Measurements from ENCODE around the gene PLA2G6. TPM values are rescaled to one million over a fixed set of nuclear protein-coding genes. Genes with fewer than 3 reads are reported as not detected.
A peak's percentile ranks its signal among the peaks of the same experiment; 100 is the strongest.

The PLA2G6 gene
- total and polyA plus RNA-seq, 2 of the 13 experiments (the other 11 are each of a cell fraction or from before 2014, with no cell fraction given): 4.8 to 11.5 TPM

DNA sequence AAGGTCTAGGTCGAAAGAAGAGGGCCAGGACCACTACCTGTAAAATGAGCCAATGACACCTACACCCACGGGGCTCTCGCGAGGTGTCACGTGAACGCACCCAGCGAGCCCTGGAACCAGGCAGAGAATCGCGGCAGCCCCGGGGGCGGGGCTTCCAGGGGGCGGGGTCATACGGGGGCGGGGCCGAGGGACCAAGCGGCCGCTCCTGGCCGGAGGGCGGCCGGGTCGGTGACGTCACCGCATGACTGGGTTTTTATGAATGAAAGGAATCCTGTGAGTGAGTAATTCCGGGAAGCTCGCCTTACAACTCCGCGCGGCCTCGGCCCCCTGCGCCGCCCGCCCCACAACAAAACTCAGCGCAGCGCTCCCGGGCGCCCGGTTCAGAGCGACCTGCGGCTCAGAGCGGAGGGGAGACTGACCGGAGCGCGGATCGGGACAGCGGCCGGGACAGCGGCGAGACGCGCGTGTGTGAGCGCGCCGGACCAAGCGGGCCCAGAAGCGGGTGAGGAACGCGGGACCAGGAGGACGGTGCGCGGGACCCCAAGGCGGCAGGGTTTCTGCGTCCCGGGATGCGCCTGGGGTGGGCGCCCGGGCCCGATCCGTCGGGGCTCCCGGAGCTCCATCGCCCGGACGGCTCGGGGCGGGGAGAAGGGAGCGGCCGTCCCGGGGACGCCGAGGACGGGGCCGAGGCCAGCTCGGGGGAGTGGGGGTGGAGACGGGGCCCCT lies 20.2 kb upstream of the PLA2G6 start, which contains the start of gene MAFF (continued):
- TF ChIP-seq ZSCAN21 (CRISPR knock-in tag; IDR thresholded peaks at IDR 0.05; ENCODE audit: borderline replicate concordance) (no peak), NCOR1 (IDR thresholded peaks at IDR 0.05; ENCODE audit: borderline replicate concordance, low read length) (no peak), RARA (CRISPR knock-in tag; IDR thresholded peaks at IDR 0.05) (no peak), ZNF10 (CRISPR knock-in tag; IDR thresholded peaks at IDR 0.05; ENCODE audit: borderline replicate concordance, low read depth) (no peak), ZNF879 (CRISPR knock-in tag; IDR thresholded peaks at IDR 0.05) (no peak; the same call in 1 of the 2 replicates), SMYD3 (CRISPR knock-in tag; IDR thresholded peaks at IDR 0.05) (no peak), MAFF (IDR thresholded peaks at IDR 0.05; ENCODE audit: low read depth, low read length) (no peak), E2F2 (CRISPR knock-in tag; IDR thresholded peaks at IDR 0.05; ENCODE audit: borderline replicate concordance) (0 out of 2 replicates have a peak, but pooled peaks have one; percentile 71), SRSF1 (optimal IDR thresholded peaks at IDR 0.05; ENCODE audit: low read depth, low read length) (peak; percentile 73), ZNF136 (CRISPR knock-in tag; IDR thresholded peaks at IDR 0.05; ENCODE audit: low read depth) (no peak), ZNF704 (CRISPR knock-in tag; IDR thresholded peaks at IDR 0.05; ENCODE audit: borderline replicate concordance) (no peak), ZBTB33 (CRISPR knock-in tag; IDR thresholded peaks at IDR 0.05) (no peak), THYN1 (CRISPR knock-in tag; IDR thresholded peaks at IDR 0.05; ENCODE audit: borderline replicate concordance, low read depth) (no peak), ZNF251 (CRISPR knock-in tag; IDR thresholded peaks at IDR 0.05) (no peak), HNRNPH1 (optimal IDR thresholded peaks at IDR 0.05; ENCODE audit: low read depth, low read length) (no peak)
- TF ChIP-seq, protein P1, sequence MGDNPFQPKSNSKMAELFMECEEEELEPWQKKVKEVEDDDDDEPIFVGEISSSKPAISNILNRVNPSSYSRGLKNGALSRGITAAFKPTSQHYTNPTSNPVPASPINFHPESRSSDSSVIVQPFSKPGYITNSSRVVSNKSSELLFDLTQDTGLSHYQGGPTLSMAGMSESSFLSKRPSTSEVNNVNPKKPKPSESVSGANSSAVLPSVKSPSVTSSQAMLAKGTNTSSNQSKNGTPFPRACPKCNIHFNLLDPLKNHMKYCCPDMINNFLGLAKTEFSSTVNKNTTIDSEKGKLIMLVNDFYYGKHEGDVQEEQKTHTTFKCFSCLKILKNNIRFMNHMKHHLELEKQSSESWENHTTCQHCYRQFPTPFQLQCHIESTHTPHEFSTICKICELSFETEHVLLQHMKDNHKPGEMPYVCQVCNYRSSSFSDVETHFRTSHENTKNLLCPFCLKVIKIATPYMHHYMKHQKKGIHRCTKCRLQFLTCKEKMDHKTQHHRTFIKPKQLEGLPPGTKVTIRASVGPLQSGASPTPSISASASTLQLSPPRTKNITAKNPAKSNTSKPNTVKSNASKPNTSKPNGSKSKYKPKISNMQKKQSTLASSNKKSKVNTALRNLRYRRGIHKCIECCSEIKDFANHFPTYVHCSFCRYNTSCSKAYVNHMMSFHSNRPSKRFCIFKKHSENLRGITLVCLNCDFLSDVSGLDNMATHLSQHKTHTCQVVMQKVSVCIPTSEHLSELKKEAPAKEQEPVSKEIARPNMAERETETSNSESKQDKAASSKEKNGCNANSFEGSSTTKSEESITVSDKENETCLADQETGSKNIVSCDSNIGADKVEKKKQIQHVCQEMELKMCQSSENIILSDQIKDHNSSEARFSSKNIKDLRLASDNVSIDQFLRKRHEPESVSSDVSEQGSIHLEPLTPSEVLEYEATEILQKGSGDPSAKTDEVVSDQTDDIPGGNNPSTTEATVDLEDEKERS (CRISPR knock-in tag; IDR thresholded peaks at IDR 0.05): no peak
